Osteoblast (primary cell): Measurements from ENCODE around the gene PSIP1. TPM values are rescaled to one million over a fixed set of nuclear protein-coding genes. Genes with fewer than 3 reads are reported as not detected.

Source experiments
- DNase-seq: peaks from one replicate; pipeline ENCODE4 v3.0.0; 2011; ENCODE audit warnings: low spot score, mixed read lengths; ENCODE audit not compliant: insufficient read length; ENCODE audit errors: missing footprints
- H2AFZ ChIP-seq: 2 replicates; pipeline ENCODE4 v1.6.0; 2011; ENCODE audit warnings: mild to moderate bottlenecking, low read length
- H3K27ac ChIP-seq: 2 replicates; pipeline ENCODE4 v1.5.1; 2011; ENCODE audit warnings: mild to moderate bottlenecking, low read depth, low read length, moderate library complexity
- H3K27me3 ChIP-seq: 2 replicates; pipeline ENCODE4 v1.6.0; 2012; ENCODE audit warnings: mild to moderate bottlenecking, control low read depth, inconsistent platforms, low read length, moderate library complexity; ENCODE audit not compliant: insufficient read depth
- H3K36me3 ChIP-seq: 2 replicates; pipeline ENCODE4 v1.5.1; 2011; ENCODE audit warnings: mild to moderate bottlenecking, low read length, control low read depth, moderate library complexity; ENCODE audit not compliant: insufficient read depth
- H3K4me1 ChIP-seq: 2 replicates; pipeline ENCODE4 v1.5.1; 2011; ENCODE audit warnings: mild to moderate bottlenecking, low read length, control low read depth, moderate library complexity; ENCODE audit not compliant: insufficient read depth
- H3K4me2 ChIP-seq: 2 replicates; pipeline ENCODE4 v1.6.0; 2011; ENCODE audit warnings: mild to moderate bottlenecking, low read length; ENCODE audit not compliant: insufficient read depth
- H3K4me3 ChIP-seq: fragments of 200-600 bp; sonication (generic); 3 replicates; pipeline ENCODE4 v1.5.1; 2012; ENCODE audit warnings: mild to moderate bottlenecking, low read length, inconsistent platforms; ENCODE audit not compliant: insufficient read depth
- H3K79me2 ChIP-seq: 2 replicates; pipeline ENCODE4 v1.6.0; 2012; ENCODE audit warnings: mild to moderate bottlenecking, low read length, control low read depth, inconsistent platforms; ENCODE audit not compliant: insufficient read depth
- H3K9me3 ChIP-seq: 2 replicates; pipeline ENCODE4 v1.5.1; 2011; ENCODE audit warnings: low read depth, low read length, control low read depth
- H4K20me1 ChIP-seq: 2 replicates; pipeline ENCODE4 v1.6.0; 2012; ENCODE audit warnings: mild to moderate bottlenecking, low read length, control low read depth; ENCODE audit not compliant: insufficient read depth
- CTCF ChIP-seq: IDR thresholded peaks from 2 replicates; pipeline ENCODE4 v1.5.1; 2011; ENCODE audit warnings: mild to moderate bottlenecking, low read depth, low read length, moderate library complexity; ENCODE audit errors: extremely low read depth
- total RNA-seq: library from RNA; depleted of rRNA; stranded (reverse); fragments of >200 nt; gene quantifications from 2 replicates; pipeline ENCODE4 v1.2.3, GENCODE V29; 2012

The PSIP1 gene
- total RNA-seq, 1 donor = 45.2 TPM

- TF ChIP-seq CTCF = no peak
- Histone ChIP-seq H3K27me3 (no peaks in the 10 kb centered on the region), H2AFZ (peak overlapping the region; percentile 99), H3K4me2 (peak overlapping the region; percentile 83), H3K9me3 (no peaks in the 10 kb centered on the region), H4K20me1 (peaks cover 8% of the 10 kb centered on the region), H3K4me1 (peaks cover 24% of the 10 kb centered on the region), H3K4me3 (peak overlapping the region; percentile 98), H3K79me2 (peaks cover 42% of the 10 kb centered on the region), H3K36me3 (peaks cover 21% of the 10 kb centered on the region), H3K27ac (peak overlapping the region; percentile 73)
- DNase-seq = no peak
Observed at GRCh38 chr9:15421990-15422371, 88.8 kb downstream of the PSIP1 start.

GRCh38 chr9:15421532-15421931 lies 89.2 kb downstream of the PSIP1 start:
- Histone ChIP-seq H3K4me3 (no peak overlapping the region), H3K27ac (no peak overlapping the region), H3K27me3 (no peaks in the 10 kb centered on the region), H3K4me1 (peaks cover 24% of the 10 kb centered on the region), H3K79me2 (peaks cover 38% of the 10 kb centered on the region), H3K36me3 (peaks cover 20% of the 10 kb centered on the region), H4K20me1 (peaks cover 8% of the 10 kb centered on the region), H3K4me2 (peak overlapping the region; percentile 83), H2AFZ (peak overlapping the region; percentile 99), H3K9me3 (no peaks in the 10 kb centered on the region)
- TF ChIP-seq CTCF = no peak
- no peak for DNase-seq

- Histone ChIP-seq H3K4me2 (no peak overlapping the region), H3K9me3 (no peaks in the 10 kb centered on the region), H3K79me2 (peaks cover 30% of the 10 kb centered on the region), H3K27me3 (no peaks in the 10 kb centered on the region), H3K36me3 (peaks cover 13% of the 10 kb centered on the region), H2AFZ (no peak overlapping the region), H4K20me1 (peaks cover 8% of the 10 kb centered on the region), H3K27ac (peak overlapping the region; percentile 19), H3K4me1 (peaks cover 24% of the 10 kb centered on the region), H3K4me3 (no peak overlapping the region)
- no peak for DNase-seq
- TF ChIP-seq CTCF = no peak
Observed at GRCh38 chr9:15420796-15421195, 90.0 kb downstream of the PSIP1 start.

- Histone ChIP-seq H3K79me2 (peaks cover under 1% of the 10 kb centered on the region), H3K4me3 (no peak overlapping the region), H3K4me2 (no peak overlapping the region), H4K20me1 (no peaks in the 10 kb centered on the region), H3K27me3 (no peaks in the 10 kb centered on the region), H3K27ac (no peak overlapping the region), H3K36me3 (no peaks in the 10 kb centered on the region), H3K9me3 (no peaks in the 10 kb centered on the region), H2AFZ (no peak overlapping the region), H3K4me1 (peaks cover 14% of the 10 kb centered on the region)
- TF ChIP-seq CTCF = no peak
- no peak for DNase-seq
Observed at GRCh38 chr9:15417626-15418025, 93.1 kb downstream of the PSIP1 start.
